ENCODE measurements around the gene ITGA5.

GRCh38 chr12:54360717-54361456 is 58.2 kb downstream of the ITGA5 start:
- TF ChIP-seq POLR2AphosphoS5 (IDR thresholded peaks at IDR 0.05; ENCODE audit: low read depth, low read length), result no peak
- no peak for TF ChIP-seq REST (IDR thresholded peaks at IDR 0.05; ENCODE audit: insufficient read depth in 1 of 2, low read depth in 2 of 2, low read length in 2 of 2)
- no peak for TF ChIP-seq SIN3A (IDR thresholded peaks at IDR 0.05; ENCODE audit: borderline replicate concordance, insufficient read depth, low read length)
- TF ChIP-seq TAF1 (IDR thresholded peaks at IDR 0.05; ENCODE audit: borderline replicate concordance, insufficient read depth, low read length), result no peak
- TF ChIP-seq FOXP2 (optimal IDR thresholded peaks at IDR 0.05; ENCODE audit: borderline replicate concordance, extremely low read depth, extremely low read length, insufficient read depth), result peak; percentile 19

Data from PFSK-1 (cell line).